Mesenchymal stem cell (in vitro differentiated cells and primary cell): ENCODE results near the gene PHTF2.
A peak's percentile ranks its signal among the peaks of the same experiment; 100 is the strongest.

Experiments used
- DNase-seq: peaks from one replicate; pipeline ENCODE4 v3.0.0-alpha.2; 2013
- H2AFZ ChIP-seq: one replicate; pipeline ENCODE4 v1.6.1; 2013; ENCODE audit warnings: low read depth, mild to moderate bottlenecking, control low read depth, inconsistent platforms, low read length, moderate library complexity
- H2AK5ac ChIP-seq: 2 replicates; pipeline ENCODE4 v1.6.1; 2013; ENCODE audit warnings: low read length, moderate library complexity, mild to moderate bottlenecking, inconsistent platforms; ENCODE audit not compliant: severe bottlenecking
- H2BK120ac ChIP-seq: one replicate; pipeline ENCODE4 v1.6.1; 2013; ENCODE audit warnings: low read depth, mild to moderate bottlenecking, inconsistent platforms, low read length, moderate library complexity
- H2BK12ac ChIP-seq, 2 experiments: one replicate each; pipeline ENCODE4 v1.6.1; 2013; ENCODE audit warnings: inconsistent platforms in 2 of 2, low read length in 2 of 2, mild to moderate bottlenecking in 2 of 2, moderate library complexity in 2 of 2, control low read depth in 1 of 2
- H2BK15ac ChIP-seq: one replicate; pipeline ENCODE4 v1.6.1; 2013; ENCODE audit warnings: mild to moderate bottlenecking, low read depth, inconsistent platforms; ENCODE audit not compliant: poor library complexity, severe bottlenecking
- H2BK5ac ChIP-seq: 2 replicates; pipeline ENCODE4 v1.6.1; 2013; ENCODE audit warnings: low read depth, mild to moderate bottlenecking, low read length, control low read depth, inconsistent platforms; ENCODE audit not compliant: poor library complexity, severe bottlenecking
- H3K14ac ChIP-seq, 2 experiments: one replicate each; pipeline ENCODE4 v1.6.1; 2013; ENCODE audit warnings: inconsistent platforms in 2 of 2, low read length in 2 of 2, control low read depth in 1 of 2, mild to moderate bottlenecking in 1 of 2, moderate library complexity in 1 of 2
- H3K18ac ChIP-seq, 2 experiments: one replicate each; pipeline ENCODE4 v1.6.1; 2013; ENCODE audit warnings: inconsistent platforms in 2 of 2, low read length in 2 of 2, control low read depth in 1 of 2, low read depth in 1 of 2, mild to moderate bottlenecking in 1 of 2
- H3K23ac ChIP-seq, 2 experiments: one replicate each; pipeline ENCODE4 v1.6.1; 2013; ENCODE audit warnings: inconsistent platforms in 2 of 2, low read length in 2 of 2, mild to moderate bottlenecking in 2 of 2, moderate library complexity in 2 of 2, control low read depth in 1 of 2
- H3K27ac ChIP-seq: 2 replicates; pipeline ENCODE4 v1.5.1; 2013; ENCODE audit warnings: mild to moderate bottlenecking, moderate library complexity, low read length, control low read depth, inconsistent platforms; ENCODE audit not compliant: poor library complexity, severe bottlenecking
- H3K27me3 ChIP-seq, 2 experiments: 2 replicates each; pipeline versions ENCODE4 v1.6.1 to v1.7.0; 2013; ENCODE audit warnings: low read length in 2 of 2, mild to moderate bottlenecking in 2 of 2, moderate library complexity in 2 of 2, control low read depth in 1 of 2, inconsistent platforms in 1 of 2; ENCODE audit not compliant: control insufficient read depth in 1 of 2, insufficient read depth in 1 of 2
- H3K36me3 ChIP-seq, 2 experiments: 2 replicates each; pipeline versions ENCODE4 v1.6.1 to v1.7.0; 2013; ENCODE audit warnings: low read length in 2 of 2, control low read depth in 1 of 2, inconsistent platforms in 1 of 2, low read depth in 1 of 2, mild to moderate bottlenecking in 1 of 2; ENCODE audit not compliant: insufficient read depth in 2 of 2, control insufficient read depth in 1 of 2
- H3K4ac ChIP-seq, 2 experiments: one replicate each; pipeline ENCODE4 v1.6.1; 2013; ENCODE audit warnings: inconsistent platforms in 2 of 2, low read length in 2 of 2, mild to moderate bottlenecking in 2 of 2, moderate library complexity in 2 of 2, control low read depth in 1 of 2, low read depth in 1 of 2
- H3K4me1 ChIP-seq: 2 replicates; pipeline ENCODE4 v1.6.1; 2013; ENCODE audit warnings: low read depth, low read length, control low read depth; ENCODE audit not compliant: control insufficient read depth, insufficient read depth
- H3K4me2 ChIP-seq: 2 replicates; pipeline ENCODE4 v1.6.1; 2013; ENCODE audit warnings: low read length, mild to moderate bottlenecking, inconsistent platforms; ENCODE audit not compliant: poor library complexity, severe bottlenecking
- H3K4me3 ChIP-seq, 2 experiments: 2 replicates each; pipeline versions ENCODE4 v1.5.1 to v1.7.0; 2013; ENCODE audit warnings: low read length in 2 of 2, mild to moderate bottlenecking in 2 of 2, control low read depth in 1 of 2, low read depth in 1 of 2; ENCODE audit not compliant: insufficient read depth in 1 of 2
- H3K79me1 ChIP-seq: replicated peaks from 2 replicates; pipeline ENCODE4 v1.6.1; 2013; ENCODE audit warnings: mild to moderate bottlenecking, control low read depth, low read length, inconsistent platforms; ENCODE audit not compliant: poor library complexity, severe bottlenecking
- H3K9ac ChIP-seq: 2 replicates; pipeline ENCODE4 v1.7.0; 2013; ENCODE audit warnings: mild to moderate bottlenecking, low read length, moderate library complexity
- H3K9me3 ChIP-seq: 2 replicates; pipeline ENCODE4 v1.7.0; 2013; ENCODE audit warnings: mild to moderate bottlenecking, low read length; ENCODE audit not compliant: control insufficient read depth
- H4K8ac ChIP-seq: one replicate; pipeline ENCODE4 v1.6.1; 2013; ENCODE audit warnings: inconsistent platforms, mild to moderate bottlenecking, low read length, moderate library complexity
- H4K91ac ChIP-seq: one replicate; pipeline ENCODE4 v1.6.1; 2013; ENCODE audit warnings: mild to moderate bottlenecking, low read length, inconsistent platforms
- WGBS: methylation state at CpG from one replicate; pipeline ENCODE4 v1.1.7; 2013; ENCODE audit warnings: mixed read lengths; 5-methylcytosine and 5-hydroxymethylcytosine counted together

Gene PHTF2

GRCh38 chr7:77812290-77812685, 13.7 kb downstream of the PHTF2 start:
- peak; percentile 86 for DNase-seq
- H3K27ac ChIP-seq: no peak overlapping the region
- H3K4me2 ChIP-seq: no peak overlapping the region
- H3K4me1 ChIP-seq: no peaks in the 10 kb centered on the region
- H4K91ac ChIP-seq: no peak overlapping the region
- H4K8ac ChIP-seq: no peak overlapping the region
- H3K9ac ChIP-seq: peak overlapping the region; percentile 57
- no peak overlapping the region for H3K4ac ChIP-seq
- no peak overlapping the region for H3K18ac ChIP-seq
- H3K9me3 ChIP-seq: peaks cover 25% of the 10 kb centered on the region
- no peak overlapping the region for H3K14ac ChIP-seq
- H3K23ac ChIP-seq: no peak overlapping the region
- peaks cover 12% of the 10 kb centered on the region for H3K79me1 ChIP-seq
- no peak overlapping the region for H2BK12ac ChIP-seq
- no peak overlapping the region for H2BK5ac ChIP-seq
- H2AFZ ChIP-seq: no peak overlapping the region
- no peaks in the 10 kb centered on the region for H3K27me3 ChIP-seq
- H2AK5ac ChIP-seq: no peak overlapping the region
- WGBS: no CpG with 5 or more reads among the region's 1 CpG
- no peak overlapping the region for H2BK120ac ChIP-seq
- H2BK15ac ChIP-seq: no peak overlapping the region
- peak overlapping the region in 1 of 2 experiments; percentile 1 for H3K4me3 ChIP-seq
- peaks cover 0 to 6% of the 10 kb centered on the region in 2 experiments for H3K36me3 ChIP-seq

DNA sequence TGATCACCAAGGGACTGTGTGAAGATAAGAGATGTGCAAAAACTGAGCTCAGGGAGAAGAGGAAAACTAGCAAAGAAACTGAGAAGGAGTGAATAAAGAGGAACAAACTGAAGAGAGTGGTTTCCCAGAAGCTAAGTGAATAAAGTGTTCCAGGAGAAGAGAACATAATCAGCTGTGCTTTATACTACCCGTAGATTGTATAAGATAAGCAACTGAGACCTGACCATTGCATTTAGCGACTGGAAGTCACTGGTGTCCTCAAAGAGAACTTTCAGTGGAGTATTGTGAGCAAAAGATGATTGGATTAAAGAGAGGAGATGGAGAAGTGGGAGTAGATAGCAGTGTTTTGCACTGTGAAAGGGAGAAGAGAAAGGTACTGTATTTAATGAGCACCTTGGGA, 14.6 kb downstream of the PHTF2 start:
- H2BK15ac ChIP-seq: no peak overlapping the region
- H3K79me1 ChIP-seq: peaks cover 14% of the 10 kb centered on the region
- H4K91ac ChIP-seq: no peak overlapping the region
- DNase-seq: no peak
- H2BK12ac ChIP-seq: no peak overlapping the region
- no peaks in the 10 kb centered on the region for H3K4me1 ChIP-seq
- no peak overlapping the region for H4K8ac ChIP-seq
- H3K23ac ChIP-seq: no peak overlapping the region
- H3K4me3 ChIP-seq: no peak overlapping the region
- H2AFZ ChIP-seq: no peak overlapping the region
- WGBS: 97% methylated on average over 2 of the region's 2 CpGs
- no peak overlapping the region for H2AK5ac ChIP-seq
- H3K9me3 ChIP-seq: peaks cover 19% of the 10 kb centered on the region
- no peak overlapping the region for H2BK120ac ChIP-seq
- H3K18ac ChIP-seq: no peak overlapping the region
- peaks cover 0 to 6% of the 10 kb centered on the region in 2 experiments for H3K36me3 ChIP-seq
- H3K14ac ChIP-seq: no peak overlapping the region
- no peak overlapping the region for H3K27ac ChIP-seq
- H3K27me3 ChIP-seq: no peaks in the 10 kb centered on the region
- no peak overlapping the region for H3K4ac ChIP-seq
- H3K9ac ChIP-seq: no peak overlapping the region
- H2BK5ac ChIP-seq: no peak overlapping the region
- H3K4me2 ChIP-seq: no peak overlapping the region

DNA sequence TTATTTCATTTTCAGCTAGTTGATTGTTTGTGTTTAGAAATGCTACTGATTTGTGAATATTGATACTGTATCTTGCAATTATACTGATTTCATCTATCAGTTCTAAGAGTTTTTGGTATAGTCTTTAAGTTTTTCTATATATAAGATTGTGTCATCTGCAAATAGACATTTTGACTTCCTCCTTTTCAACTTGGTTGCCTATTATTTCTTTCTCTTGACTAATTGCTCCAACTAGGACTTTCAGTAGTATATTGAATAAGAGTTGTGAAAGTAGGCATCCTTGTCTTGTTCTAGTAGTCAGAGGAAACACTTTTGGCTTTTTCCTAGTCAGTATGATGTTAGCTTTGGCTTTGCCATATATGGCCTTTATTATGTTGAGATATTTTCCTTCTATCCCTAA, 20.4 kb downstream of the PHTF2 start:
- no peak overlapping the region for H2BK12ac ChIP-seq
- no peak overlapping the region for H3K27ac ChIP-seq
- H3K4me3 ChIP-seq: no peak overlapping the region
- no peak overlapping the region for H3K18ac ChIP-seq
- no peak overlapping the region for H2AFZ ChIP-seq
- H2BK15ac ChIP-seq: no peak overlapping the region
- H3K9me3 ChIP-seq: peaks cover 65% of the 10 kb centered on the region
- H2BK120ac ChIP-seq: no peak overlapping the region
- DNase-seq: no peak
- no peaks in the 10 kb centered on the region for H3K27me3 ChIP-seq
- peaks cover 16 to 18% of the 10 kb centered on the region in 2 experiments for H3K36me3 ChIP-seq
- H3K79me1 ChIP-seq: peaks cover 27% of the 10 kb centered on the region
- no peak overlapping the region for H3K9ac ChIP-seq
- H3K23ac ChIP-seq: no peak overlapping the region
- H3K4me2 ChIP-seq: no peak overlapping the region
- H3K4me1 ChIP-seq: no peaks in the 10 kb centered on the region
- no peak overlapping the region for H3K14ac ChIP-seq
- no peak overlapping the region for H4K91ac ChIP-seq
- no peak overlapping the region for H2BK5ac ChIP-seq
- no peak overlapping the region for H3K4ac ChIP-seq
- H2AK5ac ChIP-seq: no peak overlapping the region
- no peak overlapping the region for H4K8ac ChIP-seq

- Histone ChIP-seq H3K4me3 (peak overlapping the region in 1 of 2 experiments; percentile 41), H3K4ac (no peak overlapping the region), H2AK5ac (no peak overlapping the region), H2BK12ac (no peak overlapping the region), H2BK120ac (no peak overlapping the region), H3K79me1 (peaks cover 31% of the 10 kb centered on the region), H3K14ac (no peak overlapping the region), H3K27ac (no peak overlapping the region), H4K8ac (no peak overlapping the region), H3K4me1 (no peaks in the 10 kb centered on the region), H3K36me3 (peaks cover 16 to 18% of the 10 kb centered on the region in 2 experiments), H3K23ac (no peak overlapping the region), H3K9ac (no peak overlapping the region), H2AFZ (no peak overlapping the region), H3K4me2 (no peak overlapping the region), H4K91ac (no peak overlapping the region), H3K9me3 (peaks cover 75% of the 10 kb centered on the region), H2BK15ac (no peak overlapping the region), H3K18ac (no peak overlapping the region), H3K27me3 (no peaks in the 10 kb centered on the region), H2BK5ac (no peak overlapping the region)
- no CpG with 5 or more reads among the region's 2 CpGs for WGBS
- DNase-seq: no peak
Measured at GRCh38 chr7:77820967-77821366, 22.4 kb downstream of the PHTF2 start.
